Mesenchymal stem cell (in vitro differentiated cells and primary cell): ENCODE results near the gene ALK.

Source experiments
- DNase-seq: peaks from one replicate; pipeline ENCODE4 v3.0.0-alpha.2; 2013
- H2AFZ ChIP-seq: one replicate; pipeline ENCODE4 v1.6.1; 2013; ENCODE audit warnings: low read depth, mild to moderate bottlenecking, control low read depth, inconsistent platforms, low read length, moderate library complexity
- H2AK5ac ChIP-seq: 2 replicates; pipeline ENCODE4 v1.6.1; 2013; ENCODE audit warnings: low read length, moderate library complexity, mild to moderate bottlenecking, inconsistent platforms; ENCODE audit not compliant: severe bottlenecking
- H2BK120ac ChIP-seq: one replicate; pipeline ENCODE4 v1.6.1; 2013; ENCODE audit warnings: low read depth, mild to moderate bottlenecking, inconsistent platforms, low read length, moderate library complexity
- H2BK12ac ChIP-seq, 2 experiments: one replicate each; pipeline ENCODE4 v1.6.1; 2013; ENCODE audit warnings: inconsistent platforms in 2 of 2, low read length in 2 of 2, mild to moderate bottlenecking in 2 of 2, moderate library complexity in 2 of 2, control low read depth in 1 of 2
- H2BK15ac ChIP-seq: one replicate; pipeline ENCODE4 v1.6.1; 2013; ENCODE audit warnings: mild to moderate bottlenecking, low read depth, inconsistent platforms; ENCODE audit not compliant: poor library complexity, severe bottlenecking
- H2BK5ac ChIP-seq: 2 replicates; pipeline ENCODE4 v1.6.1; 2013; ENCODE audit warnings: low read depth, mild to moderate bottlenecking, low read length, control low read depth, inconsistent platforms; ENCODE audit not compliant: poor library complexity, severe bottlenecking
- H3K14ac ChIP-seq, 2 experiments: one replicate each; pipeline ENCODE4 v1.6.1; 2013; ENCODE audit warnings: inconsistent platforms in 2 of 2, low read length in 2 of 2, control low read depth in 1 of 2, mild to moderate bottlenecking in 1 of 2, moderate library complexity in 1 of 2
- H3K18ac ChIP-seq, 2 experiments: one replicate each; pipeline ENCODE4 v1.6.1; 2013; ENCODE audit warnings: inconsistent platforms in 2 of 2, low read length in 2 of 2, control low read depth in 1 of 2, low read depth in 1 of 2, mild to moderate bottlenecking in 1 of 2
- H3K23ac ChIP-seq, 2 experiments: one replicate each; pipeline ENCODE4 v1.6.1; 2013; ENCODE audit warnings: inconsistent platforms in 2 of 2, low read length in 2 of 2, mild to moderate bottlenecking in 2 of 2, moderate library complexity in 2 of 2, control low read depth in 1 of 2
- H3K27ac ChIP-seq: 2 replicates; pipeline ENCODE4 v1.5.1; 2013; ENCODE audit warnings: mild to moderate bottlenecking, moderate library complexity, low read length, control low read depth, inconsistent platforms; ENCODE audit not compliant: poor library complexity, severe bottlenecking
- H3K27me3 ChIP-seq, 2 experiments: 2 replicates each; pipeline versions ENCODE4 v1.6.1 to v1.7.0; 2013; ENCODE audit warnings: low read length in 2 of 2, mild to moderate bottlenecking in 2 of 2, moderate library complexity in 2 of 2, control low read depth in 1 of 2, inconsistent platforms in 1 of 2; ENCODE audit not compliant: control insufficient read depth in 1 of 2, insufficient read depth in 1 of 2
- H3K36me3 ChIP-seq, 2 experiments: 2 replicates each; pipeline versions ENCODE4 v1.6.1 to v1.7.0; 2013; ENCODE audit warnings: low read length in 2 of 2, control low read depth in 1 of 2, inconsistent platforms in 1 of 2, low read depth in 1 of 2, mild to moderate bottlenecking in 1 of 2; ENCODE audit not compliant: insufficient read depth in 2 of 2, control insufficient read depth in 1 of 2
- H3K4ac ChIP-seq, 2 experiments: one replicate each; pipeline ENCODE4 v1.6.1; 2013; ENCODE audit warnings: inconsistent platforms in 2 of 2, low read length in 2 of 2, mild to moderate bottlenecking in 2 of 2, moderate library complexity in 2 of 2, control low read depth in 1 of 2, low read depth in 1 of 2
- H3K4me1 ChIP-seq: 2 replicates; pipeline ENCODE4 v1.6.1; 2013; ENCODE audit warnings: low read depth, low read length, control low read depth; ENCODE audit not compliant: control insufficient read depth, insufficient read depth
- H3K4me2 ChIP-seq: 2 replicates; pipeline ENCODE4 v1.6.1; 2013; ENCODE audit warnings: low read length, mild to moderate bottlenecking, inconsistent platforms; ENCODE audit not compliant: poor library complexity, severe bottlenecking
- H3K4me3 ChIP-seq, 2 experiments: 2 replicates each; pipeline versions ENCODE4 v1.5.1 to v1.7.0; 2013; ENCODE audit warnings: low read length in 2 of 2, mild to moderate bottlenecking in 2 of 2, control low read depth in 1 of 2, low read depth in 1 of 2; ENCODE audit not compliant: insufficient read depth in 1 of 2
- H3K79me1 ChIP-seq: replicated peaks from 2 replicates; pipeline ENCODE4 v1.6.1; 2013; ENCODE audit warnings: mild to moderate bottlenecking, control low read depth, low read length, inconsistent platforms; ENCODE audit not compliant: poor library complexity, severe bottlenecking
- H3K9ac ChIP-seq: 2 replicates; pipeline ENCODE4 v1.7.0; 2013; ENCODE audit warnings: mild to moderate bottlenecking, low read length, moderate library complexity
- H3K9me3 ChIP-seq: 2 replicates; pipeline ENCODE4 v1.7.0; 2013; ENCODE audit warnings: mild to moderate bottlenecking, low read length; ENCODE audit not compliant: control insufficient read depth
- H4K8ac ChIP-seq: one replicate; pipeline ENCODE4 v1.6.1; 2013; ENCODE audit warnings: inconsistent platforms, mild to moderate bottlenecking, low read length, moderate library complexity
- H4K91ac ChIP-seq: one replicate; pipeline ENCODE4 v1.6.1; 2013; ENCODE audit warnings: mild to moderate bottlenecking, low read length, inconsistent platforms
- WGBS: methylation state at CpG from one replicate; pipeline ENCODE4 v1.1.7; 2013; ENCODE audit warnings: mixed read lengths; 5-methylcytosine and 5-hydroxymethylcytosine counted together

The ALK gene

GRCh38 chr2:29767606-29768335 lies 153.6 kb downstream of the ALK start:
- Histone ChIP-seq H2AFZ (no peak overlapping the region), H2BK5ac (no peak overlapping the region), H3K9me3 (no peaks in the 10 kb centered on the region), H3K4ac (no peak overlapping the region), H2AK5ac (no peak overlapping the region), H3K14ac (no peak overlapping the region), H3K4me2 (no peak overlapping the region), H3K4me1 (no peaks in the 10 kb centered on the region), H2BK120ac (no peak overlapping the region), H2BK12ac (no peak overlapping the region), H3K18ac (no peak overlapping the region), H4K8ac (no peak overlapping the region), H3K36me3 (no peaks in the 10 kb centered on the region), H4K91ac (peak overlapping the region; percentile 22), H3K27me3 (no peaks in the 10 kb centered on the region), H2BK15ac (no peak overlapping the region), H3K9ac (no peak overlapping the region), H3K79me1 (no peaks in the 10 kb centered on the region), H3K4me3 (no peak overlapping the region), H3K27ac (no peak overlapping the region), H3K23ac (no peak overlapping the region)
- DNase-seq = no peak
- 52% methylated on average over 8 of the region's 9 CpGs for WGBS

DNA sequence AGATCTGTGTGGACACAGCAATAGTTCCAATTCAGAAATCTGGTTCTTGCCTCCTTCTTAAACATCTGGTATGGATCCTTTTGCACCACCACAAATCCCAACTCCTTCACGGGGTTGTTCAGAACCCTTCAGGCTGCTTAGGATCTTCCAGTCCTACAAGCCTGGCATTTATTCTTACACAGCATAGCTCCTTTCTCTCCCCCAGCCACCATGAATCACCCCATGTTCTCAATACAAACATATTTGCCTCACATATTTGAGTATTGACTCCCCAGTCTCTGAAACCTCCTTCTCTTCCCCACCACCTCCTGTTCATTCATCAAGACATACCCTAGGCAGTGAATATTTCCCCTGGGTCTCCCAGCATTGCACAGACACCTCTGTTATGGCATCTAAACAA lies 155.2 kb downstream of the ALK start:
- no peak overlapping the region for H4K91ac ChIP-seq
- no peaks in the 10 kb centered on the region for H3K4me1 ChIP-seq
- H2AK5ac ChIP-seq = no peak overlapping the region
- H3K23ac ChIP-seq = no peak overlapping the region
- no peak overlapping the region for H2BK12ac ChIP-seq
- DNase-seq = no peak
- H4K8ac ChIP-seq = no peak overlapping the region
- no peak overlapping the region for H2AFZ ChIP-seq
- H3K14ac ChIP-seq = no peak overlapping the region
- no peaks in the 10 kb centered on the region for H3K9me3 ChIP-seq
- 72% methylated on average over 1 of the region's 1 CpG for WGBS
- H3K79me1 ChIP-seq = no peaks in the 10 kb centered on the region
- H2BK120ac ChIP-seq = no peak overlapping the region
- H3K4me3 ChIP-seq = no peak overlapping the region
- no peaks in the 10 kb centered on the region for H3K27me3 ChIP-seq
- no peak overlapping the region for H3K27ac ChIP-seq
- H3K4ac ChIP-seq = no peak overlapping the region
- H3K18ac ChIP-seq = no peak overlapping the region
- H3K4me2 ChIP-seq = no peak overlapping the region
- no peak overlapping the region for H2BK15ac ChIP-seq
- H3K9ac ChIP-seq = peak overlapping the region; percentile 7
- no peaks in the 10 kb centered on the region for H3K36me3 ChIP-seq
- no peak overlapping the region for H2BK5ac ChIP-seq

DNA sequence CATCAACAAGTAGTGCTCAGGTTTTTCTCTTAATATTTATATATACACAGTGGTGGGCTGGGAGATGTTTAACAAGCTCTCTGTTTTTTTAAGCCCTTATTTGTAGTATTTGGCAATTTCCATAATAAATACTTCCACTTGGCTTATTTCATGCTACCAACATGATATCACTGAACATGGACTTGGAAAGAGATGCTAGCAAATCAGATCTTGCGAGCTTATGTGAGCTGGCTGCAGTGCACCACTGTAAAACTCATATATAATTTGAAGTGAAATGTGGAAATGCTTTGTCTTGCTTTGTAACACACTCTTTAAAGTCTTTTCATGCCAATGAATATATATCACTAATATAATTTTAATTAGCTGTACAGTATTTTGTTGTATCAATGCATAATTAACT lies 155.7 kb downstream of the ALK start:
- no peak overlapping the region for H4K91ac ChIP-seq
- H3K4me3 ChIP-seq = no peak overlapping the region
- H3K4me1 ChIP-seq = no peaks in the 10 kb centered on the region
- H2BK5ac ChIP-seq = no peak overlapping the region
- no peak overlapping the region for H2BK120ac ChIP-seq
- no peak overlapping the region for H3K4me2 ChIP-seq
- H2BK15ac ChIP-seq = no peak overlapping the region
- 83% methylated on average over 1 of the region's 1 CpG for WGBS
- H3K27me3 ChIP-seq = no peaks in the 10 kb centered on the region
- no peak overlapping the region for H3K4ac ChIP-seq
- H3K79me1 ChIP-seq = no peaks in the 10 kb centered on the region
- no peak overlapping the region for H3K23ac ChIP-seq
- no peak overlapping the region for H4K8ac ChIP-seq
- H2AFZ ChIP-seq = no peak overlapping the region
- no peak overlapping the region for H3K27ac ChIP-seq
- no peak overlapping the region for H2AK5ac ChIP-seq
- H3K18ac ChIP-seq = no peak overlapping the region
- H3K14ac ChIP-seq = no peak overlapping the region
- H3K9ac ChIP-seq = peak overlapping the region; percentile 7
- H3K36me3 ChIP-seq = no peaks in the 10 kb centered on the region
- no peaks in the 10 kb centered on the region for H3K9me3 ChIP-seq
- DNase-seq = no peak
- no peak overlapping the region for H2BK12ac ChIP-seq

GRCh38 chr2:29763371-29763770 lies 158.0 kb downstream of the ALK start:
- no peaks in the 10 kb centered on the region for H3K27me3 ChIP-seq
- H2AFZ ChIP-seq = no peak overlapping the region
- no peak overlapping the region for H4K91ac ChIP-seq
- H3K36me3 ChIP-seq = no peaks in the 10 kb centered on the region
- 0% methylated on average over 2 of the region's 3 CpGs for WGBS
- H2AK5ac ChIP-seq = no peak overlapping the region
- no peak for DNase-seq
- no peak overlapping the region for H3K9ac ChIP-seq
- no peak overlapping the region for H3K14ac ChIP-seq
- H2BK12ac ChIP-seq = no peak overlapping the region
- H2BK120ac ChIP-seq = no peak overlapping the region
- no peaks in the 10 kb centered on the region for H3K9me3 ChIP-seq
- no peak overlapping the region for H4K8ac ChIP-seq
- no peak overlapping the region for H2BK15ac ChIP-seq
- no peak overlapping the region for H3K4me2 ChIP-seq
- no peaks in the 10 kb centered on the region for H3K79me1 ChIP-seq
- no peak overlapping the region for H3K4ac ChIP-seq
- H2BK5ac ChIP-seq = no peak overlapping the region
- no peak overlapping the region for H3K23ac ChIP-seq
- H3K4me3 ChIP-seq = no peak overlapping the region
- no peaks in the 10 kb centered on the region for H3K4me1 ChIP-seq
- H3K27ac ChIP-seq = no peak overlapping the region
- no peak overlapping the region for H3K18ac ChIP-seq
